ENCODE measurements around the gene AP2A2. TPM values are rescaled to one million over a fixed set of nuclear protein-coding genes. Genes with fewer than 3 reads are reported as not detected.

The AP2A2 gene
- total and polyA plus RNA-seq, 2 donors (not counting 1 experiment from before 2014, with no cell fraction given), result 53.1 to 57.0 TPM

DNA sequence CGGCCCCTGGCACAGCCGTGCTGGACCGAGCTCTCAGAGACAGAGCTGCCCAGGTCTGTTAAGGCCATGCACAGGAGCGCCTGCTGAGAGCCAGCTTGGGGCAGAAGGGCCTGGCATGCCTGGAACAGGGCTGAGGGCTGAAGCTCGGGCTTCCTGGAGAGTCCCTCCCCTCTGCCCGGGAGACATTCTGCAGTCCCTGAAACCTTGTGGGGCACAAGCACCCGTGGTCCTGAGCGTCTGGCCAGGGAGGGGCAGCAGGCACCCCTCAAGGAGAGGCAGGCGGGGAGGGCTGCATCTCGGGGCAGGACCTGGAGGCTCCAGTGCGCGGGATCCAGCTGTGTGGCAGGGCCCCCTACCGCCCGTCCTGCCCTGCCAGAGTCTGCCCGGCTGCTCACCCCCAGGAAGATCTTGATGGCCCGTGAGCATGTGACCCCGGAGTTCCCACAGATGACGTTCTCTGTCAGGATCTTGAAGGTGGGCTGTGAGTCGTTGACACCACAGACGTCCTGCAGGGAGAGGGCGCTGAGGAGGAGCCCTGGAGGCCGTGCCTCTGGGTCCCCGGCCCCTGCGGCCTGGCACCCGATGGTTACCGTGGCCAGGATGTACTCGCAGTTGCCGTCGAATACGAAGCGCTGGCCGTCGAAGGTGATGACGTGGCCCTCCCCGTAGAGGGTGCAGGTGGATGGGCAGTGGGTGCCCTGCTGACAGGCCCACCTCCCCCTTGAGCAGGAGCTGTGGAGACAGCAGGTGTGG is 99.9 kb downstream of the AP2A2 start:
- Mint-ChIP-seq H3K4me1 (no peaks in the 10 kb centered on the region), H3K9me3 (ENCODE audit: insufficient read depth) (no peaks in the 10 kb centered on the region), H3K4me3 (no peak overlapping the region), H3K27me3 (no peaks in the 10 kb centered on the region), H3K27ac (no peak overlapping the region)
- Histone ChIP-seq H3K79me2 (ENCODE audit: control insufficient read depth, insufficient read depth, low read length) (no peaks in the 10 kb centered on the region), H3K27me3 (replicated peaks in 1 of 4; ENCODE audit: control extremely low read depth in 1 of 4, control insufficient read depth in 3 of 4, insufficient read depth in 4 of 4, low read length in 3 of 4) (no peaks in the 10 kb centered on the region), H3K4me2 (replicated peaks; ENCODE audit: low read depth, low read length, poor library complexity, severe bottlenecking) (no peak overlapping the region), H3K4me3 (ENCODE audit: control extremely low read depth in 1 of 5, extremely low read depth in 1 of 5, insufficient read depth in 1 of 5, low read depth in 2 of 5, low read length in 4 of 5) (no peak overlapping the region), H3K9ac (ENCODE audit: low read length) (no peak overlapping the region), H3K4me1 (ENCODE audit: control insufficient read depth in 2 of 2, insufficient read depth in 2 of 2, low read length in 2 of 2) (no peaks in the 10 kb centered on the region), H3K36me3 (replicated peaks in 1 of 2; ENCODE audit: control extremely low read depth in 1 of 2, control insufficient read depth in 1 of 2, extremely low read depth in 1 of 2, insufficient read depth in 2 of 2, low read length in 1 of 2) (no peaks in the 10 kb centered on the region), H3K9me3 (ENCODE audit: control extremely low read depth in 1 of 3, control insufficient read depth in 2 of 3, insufficient read depth in 1 of 3, low read length in 2 of 3) (no peaks in the 10 kb centered on the region), H4K20me1 (ENCODE audit: control insufficient read depth, insufficient read depth, low read length, poor library complexity, severe bottlenecking) (no peaks in the 10 kb centered on the region), H3K27ac (ENCODE audit: low read length in 2 of 2) (no peak overlapping the region), H2AFZ (ENCODE audit: insufficient read depth, low read depth, low read length, poor library complexity, severe bottlenecking) (no peak overlapping the region)
- ATAC-seq (ENCODE audit: low read depth) (no peak), DNase-seq (no peak)
- 85% methylated on average over 35 of the region's 35 CpGs for WGBS (ENCODE audit: insufficient coverage)
- ChIA-PET CTCF (no interaction called here), POLR2A (no interaction called here)
- intact Hi-C loops (cut with micrococcal nuclease), result no loop called here
- TF ChIP-seq EZH2 (IDR thresholded peaks at IDR 0.05; ENCODE audit: borderline replicate concordance, insufficient read depth, low read depth, low read length, poor library complexity, severe bottlenecking) (no peak), CTCF (IDR thresholded peaks at IDR 0.05) (no peak)

- ChIA-PET POLR2A (no interaction called here), CTCF (no interaction called here)
- 90% methylated on average over 14 of the region's 14 CpGs for WGBS (ENCODE audit: insufficient coverage)
- H3K4me1 Mint-ChIP-seq, result no peaks in the 10 kb centered on the region
- no peak overlapping the region for H2AFZ ChIP-seq (ENCODE audit: insufficient read depth, low read depth, low read length, poor library complexity, severe bottlenecking)
- H3K4me3 ChIP-seq (ENCODE audit: control extremely low read depth in 1 of 5, extremely low read depth in 1 of 5, insufficient read depth in 1 of 5, low read depth in 2 of 5, low read length in 4 of 5), result no peak overlapping the region
- DNase-seq, result no peak
- no peak overlapping the region for H3K4me3 Mint-ChIP-seq
- no peaks in the 10 kb centered on the region for H3K36me3 ChIP-seq (replicated peaks in 1 of 2; ENCODE audit: control extremely low read depth in 1 of 2, control insufficient read depth in 1 of 2, extremely low read depth in 1 of 2, insufficient read depth in 2 of 2, low read length in 1 of 2)
- no peaks in the 10 kb centered on the region for H4K20me1 ChIP-seq (ENCODE audit: control insufficient read depth, insufficient read depth, low read length, poor library complexity, severe bottlenecking)
- no peaks in the 10 kb centered on the region for H3K9me3 ChIP-seq (ENCODE audit: control extremely low read depth in 1 of 3, control insufficient read depth in 2 of 3, insufficient read depth in 1 of 3, low read length in 2 of 3)
- TF ChIP-seq EZH2 (IDR thresholded peaks at IDR 0.05; ENCODE audit: borderline replicate concordance, insufficient read depth, low read depth, low read length, poor library complexity, severe bottlenecking), result no peak
- TF ChIP-seq CTCF (IDR thresholded peaks at IDR 0.05), result no peak
- ATAC-seq (ENCODE audit: low read depth), result no peak
- H3K4me1 ChIP-seq (ENCODE audit: control insufficient read depth in 2 of 2, insufficient read depth in 2 of 2, low read length in 2 of 2), result no peaks in the 10 kb centered on the region
- intact Hi-C loops (cut with micrococcal nuclease), result no loop called here
- H3K27ac ChIP-seq (ENCODE audit: low read length in 2 of 2), result no peak overlapping the region
- no peak overlapping the region for H3K27ac Mint-ChIP-seq
- no peak overlapping the region for H3K9ac ChIP-seq (ENCODE audit: low read length)
- H3K9me3 Mint-ChIP-seq (ENCODE audit: insufficient read depth), result no peaks in the 10 kb centered on the region
- H3K27me3 Mint-ChIP-seq, result no peaks in the 10 kb centered on the region
- no peaks in the 10 kb centered on the region for H3K79me2 ChIP-seq (ENCODE audit: control insufficient read depth, insufficient read depth, low read length)
- no peak overlapping the region for H3K4me2 ChIP-seq (replicated peaks; ENCODE audit: low read depth, low read length, poor library complexity, severe bottlenecking)
- no peaks in the 10 kb centered on the region for H3K27me3 ChIP-seq (replicated peaks in 1 of 4; ENCODE audit: control extremely low read depth in 1 of 4, control insufficient read depth in 3 of 4, insufficient read depth in 4 of 4, low read length in 3 of 4)
Measured at GRCh38 chr11:1026163-1026450, 100.4 kb downstream of the AP2A2 start.

Measured in B cell (primary cell).